ENCODE results near the gene IFT122.

- no peak for TF ChIP-seq EP300 (IDR thresholded peaks at IDR 0.05)
- no peak for TF ChIP-seq CTCF (IDR thresholded peaks at IDR 0.05)
Observed at GRCh38 chr3:129461461-129462146, 21.6 kb downstream of the IFT122 start.
